ENCODE data around the gene CDH20.

- TF ChIP-seq CTCF (IDR thresholded peaks at IDR 0.05; ENCODE audit: insufficient read depth, low read length, poor library complexity, severe bottlenecking) (no peak), EZH2phosphoT487 (conservative IDR thresholded peaks at IDR 0.05; ENCODE audit: low read length) (no peak)
Observed at GRCh38 chr18:61545281-61546245, 212.3 kb downstream of the CDH20 start.
